ENCODE data around the gene ZNF573.

- no peak for TF ChIP-seq EZH2 (IDR thresholded peaks at IDR 0.05; ENCODE audit: insufficient read depth, poor library complexity, severe bottlenecking)
- no peak for TF ChIP-seq EZH2phosphoT487 (IDR thresholded peaks at IDR 0.05; ENCODE audit: insufficient read depth, low read depth)
Measured at GRCh38 chr19:37809366-37809765, 30.0 kb upstream of the ZNF573 start.

All from GM23248 (cell line).